Fibroblast of lung (primary cell): Measurements from ENCODE around the gene DNAJC5.

ENCODE experiments used
- EZH2 ChIP-seq: IDR thresholded peaks from 2 replicates; pipeline ENCODE4 v1.5.1; 2012; ENCODE audit warnings: low read length, control low read depth, mild to moderate bottlenecking; ENCODE audit errors: missing control alignments
- TF ChIP-seq, protein P1 (sequence below), 2 donors: IDR thresholded peaks in 1 of 2; conservative IDR thresholded peaks in 1 of 2; 1 replicate in 1 of 2; 2 replicates in 1 of 2; pipeline ENCODE4 v1.5.1; 2011 to 2012; ENCODE audit warnings: low read length in 2 of 2, control low read depth in 1 of 2, inconsistent platforms in 1 of 2, low read depth in 1 of 2, mild to moderate bottlenecking in 1 of 2

- TF ChIP-seq, protein P1, sequence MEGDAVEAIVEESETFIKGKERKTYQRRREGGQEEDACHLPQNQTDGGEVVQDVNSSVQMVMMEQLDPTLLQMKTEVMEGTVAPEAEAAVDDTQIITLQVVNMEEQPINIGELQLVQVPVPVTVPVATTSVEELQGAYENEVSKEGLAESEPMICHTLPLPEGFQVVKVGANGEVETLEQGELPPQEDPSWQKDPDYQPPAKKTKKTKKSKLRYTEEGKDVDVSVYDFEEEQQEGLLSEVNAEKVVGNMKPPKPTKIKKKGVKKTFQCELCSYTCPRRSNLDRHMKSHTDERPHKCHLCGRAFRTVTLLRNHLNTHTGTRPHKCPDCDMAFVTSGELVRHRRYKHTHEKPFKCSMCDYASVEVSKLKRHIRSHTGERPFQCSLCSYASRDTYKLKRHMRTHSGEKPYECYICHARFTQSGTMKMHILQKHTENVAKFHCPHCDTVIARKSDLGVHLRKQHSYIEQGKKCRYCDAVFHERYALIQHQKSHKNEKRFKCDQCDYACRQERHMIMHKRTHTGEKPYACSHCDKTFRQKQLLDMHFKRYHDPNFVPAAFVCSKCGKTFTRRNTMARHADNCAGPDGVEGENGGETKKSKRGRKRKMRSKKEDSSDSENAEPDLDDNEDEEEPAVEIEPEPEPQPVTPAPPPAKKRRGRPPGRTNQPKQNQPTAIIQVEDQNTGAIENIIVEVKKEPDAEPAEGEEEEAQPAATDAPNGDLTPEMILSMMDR (conservative IDR thresholded peaks at IDR 0.05 in 1 of 2, IDR thresholded peaks at IDR 0.05 in 1 of 2; ENCODE audit: low read depth in 1 of 2, low read length in 2 of 2), result no peak
- no peak for TF ChIP-seq EZH2
These were observed 62.9 kb downstream of the DNAJC5 start for GRCh38 chr20:63957690-63958441.
